GM19438 (cell line): Measurements from ENCODE around the gene ANKRD12.

ENCODE experiments used
- ATAC-seq: cut with Tn5 transposase; IDR thresholded peaks from one replicate; pipeline ENCODE4 v1.9.1; 2021; ENCODE audit warnings: low read depth; ENCODE audit not compliant: unreplicated experiment

Gene ANKRD12

GRCh38 chr18:9105420-9105819 lies 31.2 kb upstream of the ANKRD12 start:
- ATAC-seq: no peak

GRCh38 chr18:9106094-9106493 lies 30.5 kb upstream of the ANKRD12 start:
- ATAC-seq: no peak

- ATAC-seq: no peak
Measured at GRCh38 chr18:9106800-9107584, 29.6 kb upstream of the ANKRD12 start.

GRCh38 chr18:9108911-9109310 lies 27.7 kb upstream of the ANKRD12 start:
- ATAC-seq: no peak

GRCh38 chr18:9109523-9109922 lies 27.1 kb upstream of the ANKRD12 start:
- ATAC-seq: no peak

GRCh38 chr18:9113468-9114149 lies 23.0 kb upstream of the ANKRD12 start:
- no peak for ATAC-seq

GRCh38 chr18:9115984-9116383 lies 20.6 kb upstream of the ANKRD12 start:
- no peak for ATAC-seq

- ATAC-seq: no peak
Measured at GRCh38 chr18:9117980-9118841, 18.4 kb upstream of the ANKRD12 start.

- ATAC-seq: no peak
Measured at GRCh38 chr18:9120796-9121195, 15.8 kb upstream of the ANKRD12 start.

- ATAC-seq: no peak
Measured at GRCh38 chr18:9123520-9123919, 13.1 kb upstream of the ANKRD12 start.

- ATAC-seq: no peak
Measured at GRCh38 chr18:9124824-9125223, 11.8 kb upstream of the ANKRD12 start.

GRCh38 chr18:9126337-9126736 lies 10.2 kb upstream of the ANKRD12 start:
- no peak for ATAC-seq

GRCh38 chr18:9130195-9130594 lies 6.4 kb upstream of the ANKRD12 start:
- no peak for ATAC-seq

- no peak for ATAC-seq
Measured at GRCh38 chr18:9130806-9131205, 5.8 kb upstream of the ANKRD12 start.

GRCh38 chr18:9132628-9133027 lies 4.0 kb upstream of the ANKRD12 start:
- ATAC-seq: no peak

- ATAC-seq: no peak
Measured at GRCh38 chr18:9133225-9133624, 3.4 kb upstream of the ANKRD12 start.

- no peak for ATAC-seq
Measured at GRCh38 chr18:9135081-9135911, 1.3 kb upstream of the ANKRD12 start.

- ATAC-seq: peak; percentile 20
Measured at GRCh38 chr18:9135912-9136314, 668 bp upstream of the ANKRD12 start.

GRCh38 chr18:9137168-9138066 lies 836 bp downstream of the ANKRD12 start:
- peak; percentile 31 for ATAC-seq
